Measurements from ENCODE around the gene SIGLEC14.

- no peak for TF ChIP-seq CTCF (IDR thresholded peaks at IDR 0.05; ENCODE audit: low read length)
- TF ChIP-seq EZH2 (IDR thresholded peaks at IDR 0.05; ENCODE audit: borderline replicate concordance, low read length): no peak
Measured at GRCh38 chr19:51626675-51627074, 19.9 kb downstream of the SIGLEC14 start.
